ENCODE measurements around the gene TFF1.
"Not testable (repeated sequence)": the region's sequence is repeated elsewhere in the genome, so short reads cannot be mapped to it uniquely, and the experiment has no call there.

TFF1 gene

GRCh38 chr21:42366292-42367010 lies at the start of gene TFF1:
Gene TFF1, minus strand, starts transcription at chr21:42366535. Its CDS starts 40 bp downstream, at chr21:42366495.
- DNase-seq = no peak

GRCh38 chr21:42414928-42415769 lies 48.8 kb upstream of the TFF1 start:
- DNase-seq = peak; percentile 97

GRCh38 chr21:42414553-42414927 lies 48.2 kb upstream of the TFF1 start:
- DNase-seq = no peak

GRCh38 chr21:42414066-42414465 lies 47.7 kb upstream of the TFF1 start:
- no peak for DNase-seq

GRCh38 chr21:42413500-42413899 lies 47.2 kb upstream of the TFF1 start:
- DNase-seq = peak; percentile 62

GRCh38 chr21:42413093-42413492 lies 46.8 kb upstream of the TFF1 start:
- no peak for DNase-seq

- no peak for DNase-seq
Measured at GRCh38 chr21:42412636-42412933, 46.2 kb upstream of the TFF1 start.

- DNase-seq = no peak
Measured at GRCh38 chr21:42411891-42412635, 45.7 kb upstream of the TFF1 start.

- peak; percentile 61 for DNase-seq
Measured at GRCh38 chr21:42411197-42411869, 45.0 kb upstream of the TFF1 start.

- DNase-seq = no peak
Measured at GRCh38 chr21:42409366-42409765, 43.0 kb upstream of the TFF1 start.

GRCh38 chr21:42408718-42409117 lies 42.4 kb upstream of the TFF1 start:
- DNase-seq = not testable (repeated sequence)

GRCh38 chr21:42407476-42407875 lies 41.1 kb upstream of the TFF1 start:
- DNase-seq = no peak

- DNase-seq = no peak
Measured at GRCh38 chr21:42406866-42407265, 40.5 kb upstream of the TFF1 start.

GRCh38 chr21:42406201-42406621 lies 39.9 kb upstream of the TFF1 start:
- peak; percentile 64 for DNase-seq

GRCh38 chr21:42405064-42406013 lies 39.0 kb upstream of the TFF1 start:
- no peak for DNase-seq

- DNase-seq = peak; percentile 35
Measured at GRCh38 chr21:42404539-42404938, 38.2 kb upstream of the TFF1 start.

- DNase-seq = peak; percentile 24
Measured at GRCh38 chr21:42403611-42404231, 37.4 kb upstream of the TFF1 start, which contains the start of gene UBASH3A. Gene UBASH3A, plus strand, starts transcription at chr21:42403902. Its CDS starts 44 bp downstream, at chr21:42403946.

GRCh38 chr21:42401820-42402251 lies 35.5 kb upstream of the TFF1 start:
- DNase-seq = no peak

- no peak for DNase-seq
Measured at GRCh38 chr21:42401154-42401553, 34.8 kb upstream of the TFF1 start.

- no peak for DNase-seq
Measured at GRCh38 chr21:42400525-42400924, 34.2 kb upstream of the TFF1 start.

GRCh38 chr21:42398436-42399028 lies 32.2 kb upstream of the TFF1 start:
- no peak for DNase-seq
